ENCODE measurements around the gene BPTF.
"Not testable (repeated sequence)": the region's sequence is repeated elsewhere in the genome, so short reads cannot be mapped to it uniquely, and the experiment has no call there.

BPTF gene

GRCh38 chr17:67833134-67833533, 7.8 kb downstream of the BPTF start:
- DNase-seq (ENCODE audit: low read depth, low spot score), result no peak

DNA sequence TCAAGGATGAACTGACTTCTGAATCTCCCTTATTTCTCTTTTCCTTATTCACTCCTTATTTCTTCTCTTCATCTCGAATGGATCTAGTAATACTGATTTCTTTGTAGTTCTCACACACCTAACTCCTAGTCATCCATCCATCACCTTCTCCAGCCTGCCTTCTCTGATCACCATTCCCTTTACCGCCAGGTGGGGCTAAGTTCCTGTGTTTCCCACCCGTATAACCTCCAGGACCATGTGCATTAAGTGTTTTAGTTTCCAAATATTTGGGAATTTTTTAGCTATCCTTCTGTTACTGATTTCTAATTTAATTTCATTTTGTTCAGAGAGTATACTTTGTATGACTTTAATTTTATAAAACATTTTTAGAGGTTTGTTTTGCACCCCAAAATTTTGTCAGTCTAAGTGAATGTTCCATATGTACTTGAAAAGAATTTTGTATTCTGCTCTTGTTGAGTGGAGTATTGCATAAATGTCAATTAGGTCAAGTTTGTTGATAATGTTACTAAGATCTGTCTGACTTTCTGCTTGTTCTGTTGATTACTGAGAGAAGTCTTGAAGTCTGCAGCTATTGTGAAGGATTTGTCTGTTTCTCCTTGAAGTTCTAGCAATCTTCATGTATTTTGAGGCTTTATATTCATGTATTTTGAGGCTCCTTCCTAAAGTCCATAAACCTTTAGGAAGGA, 8.8 kb downstream of the BPTF start:
- DNase-seq (ENCODE audit: low read depth, low spot score), result no peak

GRCh38 chr17:67834634-67835033, 9.3 kb downstream of the BPTF start:
- no peak for DNase-seq (ENCODE audit: low read depth, low spot score)

GRCh38 chr17:67836205-67836987, 11.1 kb downstream of the BPTF start:
- DNase-seq (ENCODE audit: low read depth, low spot score), result no peak

GRCh38 chr17:67837965-67838364, 12.7 kb downstream of the BPTF start:
- no peak for DNase-seq (ENCODE audit: low read depth, low spot score)

DNA sequence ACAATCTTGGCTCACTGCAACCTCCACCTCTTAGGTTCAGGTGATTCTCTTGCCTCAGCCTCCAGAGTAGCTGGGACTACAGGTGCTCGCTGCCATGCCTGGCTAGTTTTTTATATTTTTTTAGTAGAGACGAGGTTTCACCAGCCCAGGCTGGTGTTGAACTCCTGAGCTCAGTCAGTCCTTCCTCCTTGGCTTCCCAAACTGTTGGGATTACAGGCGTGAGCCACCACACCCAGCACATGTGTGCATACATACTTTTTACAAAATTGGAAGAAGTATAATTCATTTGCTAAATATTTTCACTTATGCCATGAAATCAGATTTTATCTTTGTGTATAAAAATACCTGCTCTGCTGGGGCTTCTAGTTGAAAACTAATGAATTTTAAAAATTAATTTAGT, 13.2 kb downstream of the BPTF start:
- no peak for DNase-seq (ENCODE audit: low read depth, low spot score)

DNA sequence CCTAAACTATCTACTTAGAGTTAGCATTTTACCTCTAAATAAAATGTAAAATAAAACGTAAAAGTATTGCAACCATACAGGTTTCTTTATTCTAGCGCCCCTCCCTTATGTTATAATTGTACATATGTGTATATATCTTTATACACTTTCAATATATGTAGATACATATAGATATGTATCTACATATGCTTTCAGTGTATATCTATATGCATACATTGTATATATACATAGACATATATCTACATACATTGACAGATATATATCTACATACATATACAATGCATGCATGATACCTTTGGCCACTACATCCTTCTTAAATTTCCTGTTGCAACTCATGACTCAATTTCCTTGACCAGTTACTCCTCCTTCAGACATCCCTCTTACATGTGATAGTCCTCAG, 16.7 kb downstream of the BPTF start:
- no peak for DNase-seq (ENCODE audit: low read depth, low spot score)

DNA sequence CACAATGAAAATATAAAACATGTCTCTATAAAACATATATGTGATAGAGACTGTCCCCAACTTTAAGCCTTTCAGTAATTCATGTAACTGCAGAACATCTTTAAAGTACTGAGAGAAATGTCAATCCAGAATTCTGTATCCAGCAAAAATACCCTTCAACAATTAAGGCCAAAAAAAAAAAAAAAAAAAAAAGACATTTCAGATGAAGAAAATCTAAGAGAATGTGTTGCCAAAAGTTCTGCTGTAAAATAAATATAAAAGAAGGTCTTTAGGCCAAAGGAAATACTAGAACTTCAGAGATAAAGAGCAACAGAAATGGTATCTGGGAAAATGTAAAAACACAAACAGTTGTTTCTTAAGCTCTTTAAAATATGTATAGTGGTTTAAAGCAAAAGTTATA, 17.3 kb downstream of the BPTF start:
- no peak for DNase-seq (ENCODE audit: low read depth, low spot score)

- DNase-seq (ENCODE audit: low read depth, low spot score), result no peak
Observed at GRCh38 chr17:67845374-67845773, 20.1 kb downstream of the BPTF start.

- not testable (repeated sequence) for DNase-seq (ENCODE audit: low read depth, low spot score)
Observed at GRCh38 chr17:67848189-67848588, 22.9 kb downstream of the BPTF start.

DNA sequence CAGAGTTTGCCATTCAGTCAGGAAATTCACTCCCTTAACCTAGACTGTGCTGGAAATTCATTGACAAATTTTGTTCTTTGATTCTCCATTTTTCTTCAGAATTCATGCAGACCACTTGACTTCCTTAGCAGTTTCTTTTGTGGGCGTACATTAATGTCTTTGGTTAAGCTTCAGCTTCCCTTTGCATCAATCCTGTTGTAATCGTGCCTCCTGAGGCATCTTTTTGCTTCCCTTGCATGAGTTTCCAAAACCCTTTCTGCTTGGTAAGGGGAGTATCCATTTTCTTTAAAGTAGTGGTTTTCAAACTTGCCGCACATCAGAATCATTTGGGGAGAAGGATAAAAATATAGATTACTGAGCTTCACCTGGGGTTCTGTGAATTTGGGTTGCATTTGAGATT, 23.5 kb downstream of the BPTF start:
- not testable (repeated sequence) for DNase-seq (ENCODE audit: low read depth, low spot score)

- no peak for DNase-seq (ENCODE audit: low read depth, low spot score)
Observed at GRCh38 chr17:67850991-67851631, 25.8 kb downstream of the BPTF start.

DNA sequence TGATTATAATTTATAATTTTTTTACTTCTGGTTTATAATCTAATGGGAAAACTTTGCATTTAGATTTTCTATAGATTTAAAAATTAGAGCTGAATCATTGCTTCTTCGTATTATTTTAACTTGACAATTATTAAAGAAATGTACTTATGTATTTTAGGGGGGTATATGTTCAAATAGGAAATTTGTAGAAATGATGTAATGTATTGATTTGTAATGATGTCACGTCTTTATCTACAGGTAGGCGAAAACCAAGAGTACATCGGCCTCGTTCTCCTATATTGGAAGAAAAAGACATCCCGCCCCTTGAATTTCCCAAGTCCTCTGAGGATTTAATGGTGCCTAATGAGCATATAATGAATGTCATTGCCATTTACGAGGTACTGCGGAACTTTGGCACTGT, 28.4 kb downstream of the BPTF start:
- no peak for DNase-seq (ENCODE audit: low read depth, low spot score)

GRCh38 chr17:67854378-67854777, 29.1 kb downstream of the BPTF start:
- DNase-seq (ENCODE audit: low read depth, low spot score), result no peak

DNA sequence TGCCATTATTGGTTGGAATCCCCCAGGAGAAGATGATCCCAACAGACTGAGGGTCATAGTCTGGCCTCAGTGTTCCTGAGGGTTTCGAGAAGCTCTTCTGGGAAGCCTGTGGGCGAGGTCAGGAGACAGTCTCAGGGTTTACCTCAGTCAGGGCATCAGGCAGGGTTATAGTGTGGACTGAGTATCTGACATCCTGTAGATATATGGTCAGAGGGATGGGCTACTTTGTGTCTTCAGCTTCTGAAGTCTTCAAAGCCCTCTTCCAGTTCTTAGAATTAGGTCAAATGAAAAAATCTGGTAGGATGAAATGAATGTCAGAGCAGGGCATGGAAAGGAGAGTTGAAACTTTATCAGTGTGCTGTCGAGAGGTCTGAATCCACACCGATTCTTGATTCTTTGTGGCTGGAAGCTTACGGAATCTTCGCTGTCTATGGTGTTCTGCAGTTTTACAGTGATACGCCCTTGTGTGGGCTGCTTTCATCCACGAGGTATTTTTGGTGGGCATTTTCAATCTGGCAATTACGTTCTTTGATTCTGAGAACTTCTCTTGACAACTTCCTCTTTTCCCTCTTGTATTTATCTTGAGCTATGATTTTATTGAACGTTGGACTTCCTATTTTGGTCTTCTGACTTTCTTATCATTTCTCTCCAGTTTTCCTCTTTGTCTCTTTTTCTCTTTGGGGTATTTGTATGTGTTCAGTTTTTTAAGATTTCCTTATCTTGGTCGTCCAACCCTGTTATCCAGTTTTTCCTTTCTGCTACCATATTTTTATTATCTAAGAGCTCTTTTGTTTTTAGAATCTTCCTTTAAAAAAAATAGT, 30.4 kb downstream of the BPTF start:
- DNase-seq (ENCODE audit: low read depth, low spot score), result no peak

GRCh38 chr17:67856402-67856801, 31.1 kb downstream of the BPTF start:
- not testable (repeated sequence) for DNase-seq (ENCODE audit: low read depth, low spot score)

DNA sequence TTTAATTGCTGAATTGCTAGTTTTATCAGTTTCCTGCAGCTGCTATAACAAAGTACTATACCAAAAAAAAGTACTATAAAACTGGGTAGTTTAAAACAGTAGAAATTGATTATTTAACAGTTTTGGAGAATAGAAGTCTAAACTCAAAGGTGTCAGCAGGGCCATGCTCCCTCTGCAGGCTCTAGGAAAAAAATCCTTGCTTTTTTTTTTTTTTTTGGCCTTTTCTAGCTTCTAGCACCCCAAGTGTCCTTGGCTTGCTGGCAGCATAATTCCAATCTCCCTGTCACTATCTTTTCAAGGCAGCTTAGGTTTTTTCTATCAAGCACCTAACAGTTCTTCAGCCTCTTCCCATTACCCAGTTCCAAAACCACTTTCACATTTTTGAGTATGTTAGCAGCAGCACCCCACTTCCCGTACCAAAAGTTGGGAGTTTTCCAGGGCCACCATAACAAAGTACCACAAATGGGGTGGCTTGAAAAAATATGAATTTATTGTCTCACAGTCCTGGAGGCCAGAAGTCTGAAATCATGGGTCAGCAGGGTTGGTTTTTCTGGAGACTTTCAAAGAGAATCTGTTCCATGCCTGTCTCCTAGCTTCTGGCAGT, 37.4 kb downstream of the BPTF start:
- no peak for DNase-seq (ENCODE audit: low read depth, low spot score)

GRCh38 chr17:67863624-67864247, 38.4 kb downstream of the BPTF start:
- no peak for DNase-seq (ENCODE audit: low read depth, low spot score)

DNA sequence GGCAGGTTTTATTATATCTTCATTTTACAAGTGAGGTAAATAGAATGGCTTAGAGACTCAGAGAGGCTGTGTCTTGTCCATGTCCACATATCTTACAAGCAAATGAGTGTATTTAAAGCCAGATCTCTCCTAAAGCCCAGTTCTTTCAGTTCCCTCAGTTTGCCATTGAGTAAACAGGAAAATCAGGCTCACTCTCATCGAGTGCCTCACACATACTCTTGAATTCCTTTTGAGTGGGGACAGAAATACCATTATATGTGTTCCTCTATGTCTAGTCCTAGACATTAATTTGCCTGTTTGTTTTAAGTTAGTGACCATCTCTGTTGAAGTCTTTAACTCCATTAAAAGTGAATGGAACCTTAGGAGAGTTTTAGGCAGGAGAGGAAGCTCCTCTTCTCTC, 40.1 kb downstream of the BPTF start:
- no peak for DNase-seq (ENCODE audit: low read depth, low spot score)

DNA sequence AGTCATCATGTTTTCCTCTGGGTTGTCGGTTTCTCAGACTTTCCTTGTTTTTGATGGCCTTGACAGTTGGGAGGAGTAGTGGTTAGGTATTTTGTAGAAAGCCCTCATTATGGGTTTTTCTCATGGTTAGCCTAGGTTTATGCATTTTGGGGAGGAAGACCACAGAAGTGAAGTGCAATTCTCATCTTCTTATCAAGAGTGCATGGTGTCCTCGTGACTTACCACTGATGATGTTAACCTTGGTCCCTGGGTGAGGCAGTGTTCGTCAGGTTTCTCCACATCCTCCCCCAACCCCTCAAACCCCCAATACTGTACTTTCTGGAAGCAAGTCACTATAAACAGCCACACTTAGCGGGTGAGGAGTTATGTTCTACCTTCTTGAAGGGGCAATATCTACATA, 42.3 kb downstream of the BPTF start:
- DNase-seq (ENCODE audit: low read depth, low spot score), result no peak

GRCh38 chr17:67868176-67868575, 42.9 kb downstream of the BPTF start:
- no peak for DNase-seq (ENCODE audit: low read depth, low spot score)

Data from brain pericyte (primary cell).